Measurements from ENCODE around the gene RNF114.
"Not testable (repeated sequence)": the region's sequence is repeated elsewhere in the genome, so short reads cannot be mapped to it uniquely, and the experiment has no call there.

RNF114 gene

GRCh38 chr20:49894073-49894470, 42.1 kb upstream of the RNF114 start:
- Histone ChIP-seq H4K20me1 (ENCODE audit: insufficient read depth) (no peaks in the 10 kb centered on the region), H3K4me1 (ENCODE audit: low read depth, poor library complexity, severe bottlenecking) (peaks cover 13% of the 10 kb centered on the region), H3K36me3 (ENCODE audit: insufficient read depth) (no peaks in the 10 kb centered on the region), H3K27me3 (ENCODE audit: insufficient read depth, low read depth) (no peaks in the 10 kb centered on the region), H3K27ac (no peak overlapping the region), H3K79me2 (ENCODE audit: insufficient read depth, low read depth) (no peaks in the 10 kb centered on the region), H3K4me3 (IDR thresholded peaks at IDR 0.05; ENCODE audit: insufficient read depth, low read depth, low read length) (no peak overlapping the region), H3K4me2 (no peak overlapping the region), H2AFZ (ENCODE audit: low read depth) (no peak overlapping the region), H3K9ac (no peak overlapping the region)
- TF ChIP-seq, protein P1, sequence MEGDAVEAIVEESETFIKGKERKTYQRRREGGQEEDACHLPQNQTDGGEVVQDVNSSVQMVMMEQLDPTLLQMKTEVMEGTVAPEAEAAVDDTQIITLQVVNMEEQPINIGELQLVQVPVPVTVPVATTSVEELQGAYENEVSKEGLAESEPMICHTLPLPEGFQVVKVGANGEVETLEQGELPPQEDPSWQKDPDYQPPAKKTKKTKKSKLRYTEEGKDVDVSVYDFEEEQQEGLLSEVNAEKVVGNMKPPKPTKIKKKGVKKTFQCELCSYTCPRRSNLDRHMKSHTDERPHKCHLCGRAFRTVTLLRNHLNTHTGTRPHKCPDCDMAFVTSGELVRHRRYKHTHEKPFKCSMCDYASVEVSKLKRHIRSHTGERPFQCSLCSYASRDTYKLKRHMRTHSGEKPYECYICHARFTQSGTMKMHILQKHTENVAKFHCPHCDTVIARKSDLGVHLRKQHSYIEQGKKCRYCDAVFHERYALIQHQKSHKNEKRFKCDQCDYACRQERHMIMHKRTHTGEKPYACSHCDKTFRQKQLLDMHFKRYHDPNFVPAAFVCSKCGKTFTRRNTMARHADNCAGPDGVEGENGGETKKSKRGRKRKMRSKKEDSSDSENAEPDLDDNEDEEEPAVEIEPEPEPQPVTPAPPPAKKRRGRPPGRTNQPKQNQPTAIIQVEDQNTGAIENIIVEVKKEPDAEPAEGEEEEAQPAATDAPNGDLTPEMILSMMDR (conservative IDR thresholded peaks at IDR 0.05; ENCODE audit: low read depth, low read length), result no peak

DNA sequence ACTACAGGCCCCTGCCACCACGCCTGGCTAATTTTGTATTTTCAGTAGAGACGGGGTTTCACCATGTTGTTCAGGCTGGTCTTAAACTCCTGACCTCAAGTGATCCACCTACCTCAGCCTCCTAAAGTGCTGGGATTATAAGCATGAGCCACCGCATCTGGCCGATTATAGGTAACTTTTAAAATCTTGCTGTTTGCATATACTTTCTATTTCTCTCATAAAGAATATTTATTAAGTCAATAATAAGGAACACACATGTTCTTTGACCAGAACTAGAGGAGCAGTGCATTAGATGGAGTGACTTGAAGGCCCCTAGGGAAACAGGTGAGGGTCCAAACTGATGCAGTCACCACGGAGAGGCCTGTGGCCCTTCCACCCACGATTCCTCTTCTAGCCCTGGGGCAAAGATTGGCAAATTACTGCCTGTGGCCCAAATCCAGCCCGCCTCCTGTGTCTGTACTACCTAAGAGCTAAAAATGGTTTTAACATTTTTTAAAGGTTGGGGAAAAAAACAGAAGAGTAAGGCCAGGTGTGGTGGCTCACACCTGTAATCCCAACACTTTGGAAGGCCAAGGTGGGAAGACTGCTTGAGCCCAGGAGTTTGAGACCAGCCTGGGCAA, 40.6 kb upstream of the RNF114 start:
- not testable (repeated sequence) for H3K4me1 ChIP-seq (ENCODE audit: low read depth, poor library complexity, severe bottlenecking); H3K4me3 ChIP-seq (IDR thresholded peaks at IDR 0.05; ENCODE audit: insufficient read depth, low read depth, low read length); H3K27ac ChIP-seq; H2AFZ ChIP-seq (ENCODE audit: low read depth); H3K79me2 ChIP-seq (ENCODE audit: insufficient read depth, low read depth); H3K36me3 ChIP-seq (ENCODE audit: insufficient read depth); H4K20me1 ChIP-seq (ENCODE audit: insufficient read depth); H3K4me2 ChIP-seq; H3K9ac ChIP-seq; H3K27me3 ChIP-seq (ENCODE audit: insufficient read depth, low read depth)

GRCh38 chr20:49896204-49896603, 40.0 kb upstream of the RNF114 start:
- Histone ChIP-seq H3K36me3 (ENCODE audit: insufficient read depth) (no peaks in the 10 kb centered on the region), H3K27me3 (ENCODE audit: insufficient read depth, low read depth) (no peaks in the 10 kb centered on the region), H3K4me3 (IDR thresholded peaks at IDR 0.05; ENCODE audit: insufficient read depth, low read depth, low read length) (no peak overlapping the region), H4K20me1 (ENCODE audit: insufficient read depth) (no peaks in the 10 kb centered on the region), H3K9ac (no peak overlapping the region), H3K4me2 (no peak overlapping the region), H3K79me2 (ENCODE audit: insufficient read depth, low read depth) (no peaks in the 10 kb centered on the region), H2AFZ (ENCODE audit: low read depth) (no peak overlapping the region), H3K4me1 (ENCODE audit: low read depth, poor library complexity, severe bottlenecking) (no peaks in the 10 kb centered on the region), H3K27ac (no peak overlapping the region)
- TF ChIP-seq, protein P1 (conservative IDR thresholded peaks at IDR 0.05; ENCODE audit: low read depth, low read length), result no peak

DNA sequence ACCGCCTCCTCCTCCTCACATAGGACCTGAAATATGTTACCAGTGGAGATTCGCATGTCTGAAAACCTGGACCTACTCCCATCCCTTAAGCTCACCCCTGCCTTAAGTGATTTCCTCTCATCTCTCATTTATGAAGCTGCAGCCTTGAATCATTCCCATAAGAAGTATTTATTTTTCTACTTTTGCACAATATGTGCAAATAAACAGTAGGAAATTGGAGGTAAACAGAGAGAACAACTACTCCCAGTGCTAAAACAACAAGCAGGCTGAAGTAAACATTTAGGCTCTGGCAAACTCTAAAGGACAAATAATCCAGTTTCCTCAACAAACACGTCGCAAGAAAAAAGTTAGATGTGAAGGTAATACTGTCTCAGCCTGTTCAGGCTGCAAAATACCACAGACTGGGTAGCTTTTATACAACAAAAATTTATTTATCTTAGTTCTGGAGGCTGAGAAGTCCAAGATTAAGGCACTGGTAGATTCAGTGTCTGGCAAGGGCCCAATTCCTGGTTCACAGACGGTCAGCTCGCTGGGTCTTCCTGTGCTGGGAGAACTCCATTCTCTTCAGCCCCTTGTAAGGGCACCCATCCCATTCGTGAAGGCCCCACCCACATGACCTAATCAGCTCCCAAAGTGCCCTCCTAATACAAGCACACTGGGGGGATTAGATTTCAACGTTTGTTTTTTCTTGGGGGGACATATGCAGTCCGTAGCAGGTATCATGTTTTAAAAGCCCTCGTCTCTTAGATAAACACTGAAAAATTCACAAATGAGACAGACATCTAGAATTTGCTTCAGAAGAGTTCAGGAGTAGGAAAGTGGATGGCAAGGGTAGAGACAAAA, 36.4 kb upstream of the RNF114 start:
- H3K27ac ChIP-seq, result no peak overlapping the region
- H3K36me3 ChIP-seq (ENCODE audit: insufficient read depth), result no peaks in the 10 kb centered on the region; the same call in 1 of the 2 replicates
- H3K79me2 ChIP-seq (ENCODE audit: insufficient read depth, low read depth), result no peaks in the 10 kb centered on the region
- H3K4me3 ChIP-seq (IDR thresholded peaks at IDR 0.05; ENCODE audit: insufficient read depth, low read depth, low read length), result no peak overlapping the region
- TF ChIP-seq, protein P1 (conservative IDR thresholded peaks at IDR 0.05; ENCODE audit: low read depth, low read length), result no peak
- H3K4me2 ChIP-seq, result no peak overlapping the region
- H3K9ac ChIP-seq, result no peak overlapping the region
- no peaks in the 10 kb centered on the region for H3K4me1 ChIP-seq (ENCODE audit: low read depth, poor library complexity, severe bottlenecking)
- H4K20me1 ChIP-seq (ENCODE audit: insufficient read depth), result no peaks in the 10 kb centered on the region
- no peak overlapping the region for H2AFZ ChIP-seq (ENCODE audit: low read depth)
- H3K27me3 ChIP-seq (ENCODE audit: insufficient read depth, low read depth), result no peaks in the 10 kb centered on the region

GRCh38 chr20:49901588-49901987, 34.6 kb upstream of the RNF114 start:
- Histone ChIP-seq H3K9ac (no peak overlapping the region), H4K20me1 (ENCODE audit: insufficient read depth) (no peaks in the 10 kb centered on the region), H3K4me3 (IDR thresholded peaks at IDR 0.05; ENCODE audit: insufficient read depth, low read depth, low read length) (no peak overlapping the region), H2AFZ (ENCODE audit: low read depth) (no peak overlapping the region), H3K27ac (no peak overlapping the region), H3K36me3 (ENCODE audit: insufficient read depth) (peaks cover 10% of the 10 kb centered on the region; the same call in 1 of the 2 replicates), H3K4me1 (ENCODE audit: low read depth, poor library complexity, severe bottlenecking) (no peaks in the 10 kb centered on the region), H3K79me2 (ENCODE audit: insufficient read depth, low read depth) (no peaks in the 10 kb centered on the region), H3K4me2 (no peak overlapping the region), H3K27me3 (ENCODE audit: insufficient read depth, low read depth) (no peaks in the 10 kb centered on the region)
- TF ChIP-seq, protein P1 (conservative IDR thresholded peaks at IDR 0.05; ENCODE audit: low read depth, low read length), result no peak

Data from KMS-11 (cell line).